Hepatocyte (in vitro differentiated cells): ENCODE data around the gene SLCO2B1.

ENCODE experiments used
- EZH2 ChIP-seq: fragments of 200-600 bp; sonication (generic); IDR thresholded peaks from 2 replicates; pipeline ENCODE4 v1.6.1; 2016; ENCODE audit warnings: antibody characterized with exemption, mild to moderate bottlenecking, borderline replicate concordance
- EZH2phosphoT487 ChIP-seq: fragments of 200-600 bp; sonication (generic); IDR thresholded peaks from one replicate; pipeline ENCODE4 v1.6.1; 2018; ENCODE audit warnings: antibody characterized with exemption, mild to moderate bottlenecking, low read depth, moderate library complexity; ENCODE audit not compliant: unreplicated experiment, severe bottlenecking
- TF ChIP-seq, protein P1 (sequence below): fragments of 200-600 bp; sonication (generic); IDR thresholded peaks from 2 replicates; pipeline ENCODE4 v1.5.1; 2016; ENCODE audit warnings: antibody characterized with exemption, mild to moderate bottlenecking; ENCODE audit not compliant: poor library complexity

- TF ChIP-seq, protein P1, sequence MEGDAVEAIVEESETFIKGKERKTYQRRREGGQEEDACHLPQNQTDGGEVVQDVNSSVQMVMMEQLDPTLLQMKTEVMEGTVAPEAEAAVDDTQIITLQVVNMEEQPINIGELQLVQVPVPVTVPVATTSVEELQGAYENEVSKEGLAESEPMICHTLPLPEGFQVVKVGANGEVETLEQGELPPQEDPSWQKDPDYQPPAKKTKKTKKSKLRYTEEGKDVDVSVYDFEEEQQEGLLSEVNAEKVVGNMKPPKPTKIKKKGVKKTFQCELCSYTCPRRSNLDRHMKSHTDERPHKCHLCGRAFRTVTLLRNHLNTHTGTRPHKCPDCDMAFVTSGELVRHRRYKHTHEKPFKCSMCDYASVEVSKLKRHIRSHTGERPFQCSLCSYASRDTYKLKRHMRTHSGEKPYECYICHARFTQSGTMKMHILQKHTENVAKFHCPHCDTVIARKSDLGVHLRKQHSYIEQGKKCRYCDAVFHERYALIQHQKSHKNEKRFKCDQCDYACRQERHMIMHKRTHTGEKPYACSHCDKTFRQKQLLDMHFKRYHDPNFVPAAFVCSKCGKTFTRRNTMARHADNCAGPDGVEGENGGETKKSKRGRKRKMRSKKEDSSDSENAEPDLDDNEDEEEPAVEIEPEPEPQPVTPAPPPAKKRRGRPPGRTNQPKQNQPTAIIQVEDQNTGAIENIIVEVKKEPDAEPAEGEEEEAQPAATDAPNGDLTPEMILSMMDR = no peak
- TF ChIP-seq EZH2 = no peak
- TF ChIP-seq EZH2phosphoT487 = no peak
Measured at GRCh38 chr11:75191330-75191717, 40.4 kb downstream of the SLCO2B1 start.
